DMS153 treated with DMSO at 0.1 percent for 48 hours (cell line): ENCODE measurements around the gene CACNA1G.
A peak's percentile ranks its signal among the peaks of the same experiment; 100 is the strongest.

ENCODE experiments used
- DNase-seq: peaks from one replicate; lab custom pipeline; 2025; ENCODE audit not compliant: unreplicated experiment; lab: John Stamatoyannopoulos, UW

The CACNA1G gene

DNA sequence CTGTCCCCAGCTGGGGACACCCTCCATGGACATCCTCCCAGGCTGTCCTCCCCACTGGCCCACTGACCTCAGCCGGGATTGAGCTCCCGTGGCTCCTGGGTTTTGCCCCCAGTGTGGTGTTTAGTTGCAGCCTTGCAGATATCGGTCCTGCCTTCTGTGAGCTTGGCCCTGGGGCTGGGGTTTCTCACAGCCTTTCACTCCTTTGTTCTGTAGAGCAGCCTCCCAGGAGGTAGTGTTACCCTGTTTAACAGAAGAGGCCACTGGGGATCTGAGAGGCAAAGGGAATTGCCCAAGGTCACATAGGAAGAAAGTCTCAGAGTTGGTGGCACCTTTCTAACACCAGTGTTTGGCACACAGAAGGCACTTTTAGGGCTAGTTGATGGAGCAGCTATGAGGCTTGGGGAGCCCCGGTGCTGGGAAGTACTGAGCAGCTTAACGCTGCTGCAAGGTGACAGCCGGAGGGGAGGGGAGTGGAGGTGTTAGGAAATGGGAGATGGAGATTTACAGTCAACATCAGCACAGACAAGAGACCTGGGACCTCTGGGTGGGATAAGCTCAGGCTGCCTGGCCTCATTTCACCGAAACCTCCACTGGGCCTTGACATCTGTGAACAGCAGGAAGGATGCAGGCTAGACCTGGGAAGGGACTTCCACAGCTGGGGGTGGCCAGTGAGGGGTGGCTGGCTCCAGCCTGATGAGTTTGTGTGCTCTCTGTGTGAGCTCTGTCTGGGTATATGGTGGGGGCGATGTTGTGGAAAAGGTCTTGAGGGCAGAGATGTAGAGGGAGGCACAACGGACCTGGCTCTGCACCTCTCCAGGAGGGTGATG, 26.1 kb downstream of the CACNA1G start:
- DNase-seq, result no peak

GRCh38 chr17:50587571-50587970, 27.1 kb downstream of the CACNA1G start:
- DNase-seq, result no peak

DNA sequence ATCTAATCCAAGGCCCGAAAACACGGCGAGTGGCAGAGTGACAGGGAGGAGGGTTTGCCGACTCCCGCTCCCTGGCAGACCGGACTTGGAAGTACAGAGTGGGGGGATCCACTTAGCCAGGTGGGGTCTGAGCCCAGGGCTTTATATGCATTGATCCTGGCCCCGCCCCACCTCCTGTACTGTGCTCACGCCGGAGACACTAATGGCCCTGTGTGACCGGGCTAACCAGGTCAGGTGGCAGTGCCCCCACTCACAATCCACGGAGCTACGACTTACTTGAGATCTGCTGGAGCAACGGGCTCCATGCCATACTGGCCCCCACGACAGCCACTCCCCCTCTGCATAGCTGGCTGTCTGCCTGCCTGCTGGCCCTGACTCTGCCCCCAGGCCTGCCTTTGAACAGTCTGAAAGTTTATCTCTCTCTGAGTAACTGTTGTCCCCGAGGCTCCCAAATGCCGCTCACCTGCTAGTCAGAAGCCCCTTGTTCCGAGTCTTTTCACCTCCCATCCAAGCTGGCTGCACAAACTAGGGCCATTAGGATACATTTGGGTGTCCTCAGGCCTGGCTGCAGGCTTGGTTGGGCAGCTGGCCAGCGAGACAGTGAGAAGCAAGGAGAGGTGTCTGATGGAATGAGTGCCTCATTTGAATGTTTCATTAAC, 28.0 kb downstream of the CACNA1G start:
- no peak for DNase-seq

- DNase-seq, result no peak
Observed at GRCh38 chr17:50589095-50589705, 28.7 kb downstream of the CACNA1G start.

- no peak for DNase-seq
Observed at GRCh38 chr17:50590946-50591737, 30.6 kb downstream of the CACNA1G start.

DNA sequence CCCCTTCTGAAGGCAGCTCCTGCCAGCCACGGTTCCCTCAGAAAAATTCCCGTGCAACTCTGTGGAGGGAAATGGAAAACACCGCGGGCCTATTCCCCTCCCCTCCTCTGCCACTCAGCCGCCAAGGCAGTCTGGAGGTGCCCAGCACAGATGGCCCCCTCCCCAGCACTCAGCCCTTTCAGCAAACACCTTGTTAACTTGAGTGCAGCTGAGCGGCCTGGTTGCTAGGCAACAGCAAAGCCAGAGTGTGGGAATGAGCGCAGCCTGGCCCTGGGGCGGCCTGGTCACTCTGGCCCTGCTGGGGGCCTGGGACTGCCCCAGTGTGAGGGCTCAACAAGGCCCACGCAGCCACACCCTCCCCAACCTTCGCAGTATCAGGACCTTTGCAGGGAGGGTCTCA, 32.8 kb downstream of the CACNA1G start:
- peak; percentile 44 for DNase-seq

DNA sequence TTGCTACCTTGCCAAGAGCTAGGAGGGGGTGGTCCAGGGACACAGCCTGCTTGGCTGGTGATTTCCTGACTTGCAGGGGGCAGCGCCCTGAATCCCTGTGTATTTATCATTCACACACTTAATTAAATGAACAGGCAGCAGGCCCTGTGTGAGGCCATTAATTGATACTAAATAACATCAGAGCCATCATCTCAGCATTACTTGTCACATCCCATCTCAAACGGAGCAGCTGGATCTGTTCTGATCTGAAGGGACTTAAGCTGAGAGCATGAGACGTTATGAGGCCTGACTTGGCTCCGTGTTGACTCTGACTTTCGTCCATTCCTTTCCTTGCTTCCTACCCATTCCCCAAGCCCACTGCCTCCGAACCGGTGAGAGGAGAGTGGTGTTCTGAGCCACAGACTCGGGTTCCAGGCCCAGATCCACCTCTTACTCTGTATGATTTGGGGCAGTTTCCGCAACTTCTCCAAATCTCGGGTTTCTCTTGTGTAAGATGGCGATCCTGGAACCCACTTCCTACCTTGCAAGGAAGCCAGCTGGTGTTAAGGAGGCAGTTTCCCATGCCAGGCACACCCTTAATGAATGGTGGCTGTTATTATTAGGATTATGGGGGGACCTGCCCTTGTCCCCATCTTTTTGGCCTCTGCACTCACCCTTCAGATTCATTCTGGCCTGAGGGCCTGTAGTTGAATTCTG, 33.8 kb downstream of the CACNA1G start:
- DNase-seq, result no peak

GRCh38 chr17:50594892-50595291, 34.4 kb downstream of the CACNA1G start:
- no peak for DNase-seq

- peak; percentile 15 for DNase-seq
Observed at GRCh38 chr17:50596191-50597037, 35.9 kb downstream of the CACNA1G start.

- no peak for DNase-seq
Observed at GRCh38 chr17:50598487-50598886, 38.0 kb downstream of the CACNA1G start.

GRCh38 chr17:50599606-50600005, 39.1 kb downstream of the CACNA1G start:
- DNase-seq, result no peak

GRCh38 chr17:50601823-50602375, 41.4 kb downstream of the CACNA1G start:
- DNase-seq, result no peak

- DNase-seq, result no peak
Observed at GRCh38 chr17:50602836-50603235, 42.3 kb downstream of the CACNA1G start.

DNA sequence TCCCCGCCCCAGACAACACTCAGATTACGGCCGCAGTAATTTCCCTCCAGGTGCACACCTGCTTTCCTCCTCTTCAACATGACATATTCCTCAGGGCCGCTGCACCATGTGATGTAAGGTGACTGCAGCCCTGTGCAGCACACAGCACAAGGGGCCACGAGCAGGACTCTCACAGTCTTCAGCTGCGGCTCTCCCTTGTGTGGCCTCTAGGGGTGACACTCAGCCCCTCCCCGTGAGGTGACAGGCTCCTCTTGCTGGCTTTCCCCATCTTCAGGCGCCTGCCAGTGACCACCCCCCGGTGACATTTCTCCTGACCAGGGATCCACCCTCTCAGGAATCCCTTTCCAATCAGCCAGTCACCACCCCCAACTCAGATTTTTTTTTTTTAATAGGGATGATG, 42.8 kb downstream of the CACNA1G start:
- DNase-seq, result peak; percentile 43

DNA sequence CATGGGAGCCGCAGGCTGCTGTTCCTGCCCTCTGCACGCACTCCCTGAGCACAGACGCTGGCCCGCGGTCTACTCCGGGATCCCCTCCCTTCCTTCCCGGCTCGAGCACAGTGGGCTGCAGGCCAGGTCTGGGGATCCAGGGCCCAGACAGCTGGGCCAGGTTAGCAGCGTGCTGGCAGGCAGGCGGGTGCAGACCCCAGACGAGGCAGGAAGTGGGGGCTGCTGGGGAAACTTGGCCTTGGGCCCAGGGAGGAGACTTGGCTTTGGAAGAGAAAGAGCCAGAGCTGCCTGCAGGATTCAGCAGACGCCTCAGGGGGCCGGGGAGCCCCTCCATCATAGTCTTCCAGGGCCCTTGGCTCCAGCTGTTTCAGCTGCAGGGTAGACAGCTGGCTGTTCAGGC, 44.0 kb downstream of the CACNA1G start:
- no peak for DNase-seq

DNA sequence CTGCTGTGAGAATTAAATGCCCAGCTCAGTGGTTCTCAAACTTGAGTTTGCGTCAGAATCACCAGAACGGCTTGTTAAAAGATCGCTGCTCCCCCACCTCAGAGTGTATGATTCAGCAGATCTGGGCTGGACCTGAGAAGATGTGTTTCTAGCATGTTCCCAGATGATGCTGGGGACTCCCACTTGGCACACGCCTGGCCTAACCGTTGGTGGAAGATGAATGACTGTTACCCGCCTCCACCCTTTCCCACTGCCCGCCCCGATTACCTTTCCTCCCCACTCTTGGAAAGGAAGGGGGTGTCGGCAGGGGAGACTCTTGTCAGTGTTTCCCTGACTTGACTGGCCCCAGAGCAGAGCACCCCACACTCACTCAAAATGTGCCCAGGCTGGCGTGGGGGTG, 44.9 kb downstream of the CACNA1G start:
- no peak for DNase-seq

GRCh38 chr17:50607522-50608175, 47.1 kb downstream of the CACNA1G start:
- DNase-seq, result no peak

- DNase-seq, result peak; percentile 12
Observed at GRCh38 chr17:50608700-50609379, 48.3 kb downstream of the CACNA1G start.
